HG03103 (cell line): ENCODE results near the gene MRPL14.

ENCODE experiments used
- ATAC-seq: cut with Tn5 transposase; IDR thresholded peaks from one replicate; pipeline ENCODE4 v1.9.1; 2021; ENCODE audit warnings: low read depth; ENCODE audit not compliant: unreplicated experiment

MRPL14 gene

GRCh38 chr6:44067173-44068139 lies 59.8 kb downstream of the MRPL14 start:
- no peak for ATAC-seq

- ATAC-seq = no peak
Measured at GRCh38 chr6:44066394-44067172, 60.7 kb downstream of the MRPL14 start.

GRCh38 chr6:44065443-44066140 lies 61.7 kb downstream of the MRPL14 start:
- ATAC-seq = no peak

- no peak for ATAC-seq
Measured at GRCh38 chr6:44064948-44065272, 62.3 kb downstream of the MRPL14 start.

- ATAC-seq = no peak
Measured at GRCh38 chr6:44064089-44064947, 62.9 kb downstream of the MRPL14 start.

GRCh38 chr6:44063561-44064059 lies 63.6 kb downstream of the MRPL14 start:
- no peak for ATAC-seq
